Keratinocyte (primary cell): ENCODE data around the gene TTC31. TPM values are rescaled to one million over a fixed set of nuclear protein-coding genes. Genes with fewer than 3 reads are reported as not detected.

ENCODE experiments used
- DNase-seq: peaks from one replicate; pipeline ENCODE4 v3.0.0-alpha.2; 2011; ENCODE audit warnings: low read depth, missing footprints, low spot score
- FAIRE-seq: peaks from 2 replicates; lab custom pipeline; 2011; peaks lifted over from hg19 to GRCh38; lab: Jason Lieb, UNC
- H2AFZ ChIP-seq: 2 replicates; pipeline ENCODE4 v1.6.0; 2012; ENCODE audit warnings: low read length, control low read depth, inconsistent platforms; ENCODE audit not compliant: control insufficient read depth
- H3K27ac ChIP-seq: 2 replicates; pipeline ENCODE4 v1.5.1; 2011; ENCODE audit warnings: low read length; ENCODE audit not compliant: control insufficient read depth, insufficient read depth
- H3K27me3 ChIP-seq: 3 replicates; pipeline ENCODE4 v1.6.0; 2011; ENCODE audit warnings: low read length; ENCODE audit not compliant: control insufficient read depth, insufficient read depth; ENCODE audit errors: extremely low read depth
- H3K36me3 ChIP-seq, 2 experiments: 2 replicates in 1 of 2; 3 replicates in 1 of 2; pipeline ENCODE4 v1.5.1; 2011; ENCODE audit warnings: low read length in 2 of 2, mild to moderate bottlenecking in 1 of 2; ENCODE audit not compliant: control insufficient read depth in 2 of 2, insufficient read depth in 2 of 2; ENCODE audit errors: extremely low read depth in 1 of 2
- H3K4me1 ChIP-seq: 3 replicates; pipeline ENCODE4 v1.5.1; 2011; ENCODE audit warnings: low read length; ENCODE audit not compliant: control insufficient read depth, insufficient read depth; ENCODE audit errors: extremely low read depth
- H3K4me2 ChIP-seq: 3 replicates; pipeline ENCODE4 v1.6.0; 2011; ENCODE audit warnings: low read depth, low read length; ENCODE audit not compliant: control insufficient read depth, insufficient read depth; ENCODE audit errors: extremely low read depth
- H3K4me3 ChIP-seq, 3 experiments: fragments of 200-600 bp in 1 of 3; sonication (generic) in 1 of 3; 2 replicates in 2 of 3; 3 replicates in 1 of 3; pipeline ENCODE4 v1.5.1; 2011 to 2016; ENCODE audit warnings: low read length in 3 of 3, mild to moderate bottlenecking in 3 of 3, control low read depth in 2 of 3, inconsistent platforms in 1 of 3, low read depth in 1 of 3, mixed read lengths in 1 of 3, mixed run types in 1 of 3, moderate library complexity in 1 of 3; ENCODE audit not compliant: control insufficient read depth in 2 of 3, insufficient read depth in 2 of 3; ENCODE audit errors: extremely low read depth in 1 of 3
- H3K79me2 ChIP-seq: 2 replicates; pipeline ENCODE4 v1.6.0; 2012; ENCODE audit warnings: low read length; ENCODE audit not compliant: control insufficient read depth, insufficient read depth
- H3K9ac ChIP-seq: 3 replicates; pipeline ENCODE4 v1.6.0; 2011; ENCODE audit warnings: low read length; ENCODE audit not compliant: control insufficient read depth, insufficient read depth; ENCODE audit errors: extremely low read depth
- H3K9me1 ChIP-seq: 3 replicates; pipeline ENCODE4 v1.6.0; 2011; ENCODE audit warnings: low read length; ENCODE audit not compliant: control insufficient read depth, insufficient read depth; ENCODE audit errors: extremely low read depth
- H3K9me3 ChIP-seq: 2 replicates; pipeline ENCODE4 v1.5.1; 2012; ENCODE audit warnings: low read depth, low read length; ENCODE audit not compliant: control insufficient read depth
- H4K20me1 ChIP-seq: 3 replicates; pipeline ENCODE4 v1.6.0; 2011; ENCODE audit warnings: low read length; ENCODE audit not compliant: control insufficient read depth, insufficient read depth; ENCODE audit errors: extremely low read depth
- EZH2 ChIP-seq: IDR thresholded peaks from one replicate; pipeline ENCODE4 v1.6.1; 2012; ENCODE audit warnings: inconsistent platforms, mild to moderate bottlenecking, low read length, moderate library complexity
- dilution Hi-C: fragments of 300-500 bp; cut with MboI; formaldehyde crosslinking; loops from one replicate; pipeline ENCODE4 v1.7.0; 2020; ENCODE audit warnings: low sequenced_read_pairs; ENCODE audit not compliant: extremely low pct_ligation_motif_present
- polyA plus RNA-seq, 5 experiments: library from polyadenylated mRNA; depleted of rRNA in 3 of 5; stranded (reverse) in 3 of 5; stranded (forward) in 1 of 5; unstranded in 1 of 5; fragments of >200 nt; gene quantifications; 1 replicate in 1 of 5; 2 replicates in 3 of 5; 3 replicates in 1 of 5; pipeline versions ENCODE4 v1.2.1 to v1.2.3, GENCODE V29; 2011 to 2012; ENCODE audit warnings: missing spikeins in 2 of 5, low read depth in 1 of 5, low replicate concordance in 1 of 5
- TF ChIP-seq, protein P1 (sequence below), 3 experiments: IDR thresholded peaks in 1 of 3; conservative IDR thresholded peaks in 1 of 3; optimal IDR thresholded peaks in 1 of 3; 2 replicates in 2 of 3; 3 replicates in 1 of 3; pipeline versions ENCODE3 to v1.5.1; 2011; ENCODE audit warnings: low read length in 3 of 3, mild to moderate bottlenecking in 3 of 3, moderate library complexity in 2 of 3, control low read depth in 1 of 3, inconsistent platforms in 1 of 3; ENCODE audit not compliant: insufficient read depth in 2 of 3; ENCODE audit errors: extremely low read depth in 1 of 3

TTC31 gene
- polyA plus RNA-seq, 1 donor (not counting 4 experiments of a cell fraction or from before 2014, with no cell fraction given): 16.8 TPM

- FAIRE-seq (no peak), DNase-seq (no peak)
- Histone ChIP-seq H3K36me3 (peaks cover 5 to 13% of the 10 kb centered on the region in 2 experiments), H4K20me1 (no peaks in the 10 kb centered on the region), H3K27me3 (no peaks in the 10 kb centered on the region), H3K79me2 (no peaks in the 10 kb centered on the region), H3K4me3 (no peak overlapping the region), H3K9me1 (peaks cover 4% of the 10 kb centered on the region), H3K27ac (no peak overlapping the region), H3K9ac (no peak overlapping the region), H3K4me1 (peaks cover 12% of the 10 kb centered on the region), H3K4me2 (peak overlapping the region; percentile 47), H2AFZ (peak overlapping the region; percentile 50), H3K9me3 (no peaks in the 10 kb centered on the region)
- no peak for TF ChIP-seq EZH2
- TF ChIP-seq, protein P1, sequence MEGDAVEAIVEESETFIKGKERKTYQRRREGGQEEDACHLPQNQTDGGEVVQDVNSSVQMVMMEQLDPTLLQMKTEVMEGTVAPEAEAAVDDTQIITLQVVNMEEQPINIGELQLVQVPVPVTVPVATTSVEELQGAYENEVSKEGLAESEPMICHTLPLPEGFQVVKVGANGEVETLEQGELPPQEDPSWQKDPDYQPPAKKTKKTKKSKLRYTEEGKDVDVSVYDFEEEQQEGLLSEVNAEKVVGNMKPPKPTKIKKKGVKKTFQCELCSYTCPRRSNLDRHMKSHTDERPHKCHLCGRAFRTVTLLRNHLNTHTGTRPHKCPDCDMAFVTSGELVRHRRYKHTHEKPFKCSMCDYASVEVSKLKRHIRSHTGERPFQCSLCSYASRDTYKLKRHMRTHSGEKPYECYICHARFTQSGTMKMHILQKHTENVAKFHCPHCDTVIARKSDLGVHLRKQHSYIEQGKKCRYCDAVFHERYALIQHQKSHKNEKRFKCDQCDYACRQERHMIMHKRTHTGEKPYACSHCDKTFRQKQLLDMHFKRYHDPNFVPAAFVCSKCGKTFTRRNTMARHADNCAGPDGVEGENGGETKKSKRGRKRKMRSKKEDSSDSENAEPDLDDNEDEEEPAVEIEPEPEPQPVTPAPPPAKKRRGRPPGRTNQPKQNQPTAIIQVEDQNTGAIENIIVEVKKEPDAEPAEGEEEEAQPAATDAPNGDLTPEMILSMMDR (optimal IDR thresholded peaks at IDR 0.05 in 1 of 3, IDR thresholded peaks at IDR 0.05 in 1 of 3, conservative IDR thresholded peaks at IDR 0.05 in 1 of 3; ENCODE audit: extremely low read depth in 1 of 3, insufficient read depth in 2 of 3, low read length in 3 of 3): peak in 2 of 3 experiments; percentile 7 to 31
- dilution Hi-C loops: no loop called here
These were observed 53.5 kb downstream of the TTC31 start for GRCh38 chr2:74536166-74536950.

- Histone ChIP-seq H3K27ac (no peak overlapping the region), H3K27me3 (no peaks in the 10 kb centered on the region)
- peak; percentile 67 for DNase-seq
These were observed 54.3 kb downstream of the TTC31 start for GRCh38 chr2:74537140-74537539.

More at GRCh38 chr2:74537140-74537539, 54.3 kb downstream of the TTC31 start:
- H3K9me1 ChIP-seq: peaks cover 4% of the 10 kb centered on the region
- H4K20me1 ChIP-seq: no peaks in the 10 kb centered on the region
- H3K9me3 ChIP-seq: no peaks in the 10 kb centered on the region
- H3K79me2 ChIP-seq: no peaks in the 10 kb centered on the region
- peaks cover 12% of the 10 kb centered on the region for H3K4me1 ChIP-seq
- no peak overlapping the region for H3K9ac ChIP-seq
- peak; percentile 84 for FAIRE-seq
- dilution Hi-C loops: no loop called here
- H3K36me3 ChIP-seq: peaks cover 0 to 8% of the 10 kb centered on the region in 2 experiments
- peak overlapping the region; percentile 47 for H3K4me2 ChIP-seq
- H2AFZ ChIP-seq: peak overlapping the region; percentile 50
- H3K4me3 ChIP-seq: no peak overlapping the region
- TF ChIP-seq, protein P1 (optimal IDR thresholded peaks at IDR 0.05 in 1 of 3, IDR thresholded peaks at IDR 0.05 in 1 of 3, conservative IDR thresholded peaks at IDR 0.05 in 1 of 3; ENCODE audit: extremely low read depth in 1 of 3, insufficient read depth in 2 of 3, low read length in 3 of 3): no peak
- TF ChIP-seq EZH2: no peak
